Breast epithelium (tissue), 4 donors: Measurements from ENCODE around the gene NOTCH3. TPM values are rescaled to one million over a fixed set of nuclear protein-coding genes. Genes with fewer than 3 reads are reported as not detected.

Experiments used
- DNase-seq, 2 donors: peaks; one replicate each; pipeline ENCODE4 v3.0.0-alpha.2; 2019; ENCODE audit warnings: low spot score in 2 of 2
- H3K27ac ChIP-seq, 2 donors: fragments of 200-600 bp; sonication (generic) in 1 of 2; one replicate each; pipeline ENCODE4 v1.5.1; 2016 to 2019; ENCODE audit warnings: mild to moderate bottlenecking in 1 of 2
- H3K27me3 ChIP-seq, 2 donors: fragments of 200-600 bp; sonication (generic) in 1 of 2; one replicate each; pipeline versions ENCODE4 v1.5.1 to v1.6.0; 2017 to 2019; ENCODE audit warnings: control low read depth in 1 of 2, mild to moderate bottlenecking in 1 of 2
- H3K36me3 ChIP-seq: fragments of 200-600 bp; one replicate; pipeline ENCODE4 v1.5.1; 2019
- H3K4me1 ChIP-seq, 2 donors: fragments of 200-600 bp; sonication (generic); one replicate each; pipeline ENCODE4 v1.5.1; 2016 to 2019; ENCODE audit warnings: control low read depth in 1 of 2
- H3K4me3 ChIP-seq, 3 donors: fragments of 200-600 bp; sonication (generic); 1 replicate in 2 of 3; 2 replicates in 1 of 3; pipeline ENCODE4 v1.5.1; 2016 to 2019; ENCODE audit warnings: mild to moderate bottlenecking in 3 of 3, moderate library complexity in 2 of 3
- H3K9me3 ChIP-seq, 2 donors: fragments of 200-600 bp; sonication (generic) in 1 of 2; one replicate each; pipeline ENCODE4 v1.5.1; 2016 to 2019; ENCODE audit warnings: control low read depth in 1 of 2
- POLR2A ChIP-seq: fragments of 450-650 bp; IDR thresholded peaks from one replicate; pipeline ENCODE4 v1.6.1; 2016; ENCODE audit warnings: antibody characterized with exemption, mild to moderate bottlenecking, moderate library complexity
- POLR2AphosphoS5 ChIP-seq, 3 donors: sonication (generic); formaldehyde crosslinking; IDR thresholded peaks; one replicate each; pipeline ENCODE4 v1.6.1; 2017; ENCODE audit warnings: antibody characterized with exemption in 3 of 3
- intact Hi-C: fragments of 100-400 bp; cut with DNase I; formaldehyde crosslinking; loops from one replicate; pipeline ENCODE4 v1.15.1; 2023; ENCODE audit warnings: low total_unique reads
- total RNA-seq, 3 donors: library from RNA; depleted of rRNA; stranded (reverse); fragments of >200 nt; gene quantifications; one replicate each; pipeline ENCODE4 v1.1.0, GENCODE V29; 2016
- TF ChIP-seq, protein P1 (sequence below), 3 donors: fragments of 450-650 bp; IDR thresholded peaks; one replicate each; pipeline ENCODE4 v1.5.1; 2016 to 2017; ENCODE audit warnings: antibody characterized with exemption in 3 of 3, mild to moderate bottlenecking in 3 of 3, moderate library complexity in 3 of 3

The NOTCH3 gene
- total RNA-seq, 3 donors from 2014 or later, result 22.0 to 36.4 (median 22.7) TPM

- peaks cover 12 to 19% of the 10 kb centered on the region in 2 donors for H3K9me3 ChIP-seq
- TF ChIP-seq, protein P1, sequence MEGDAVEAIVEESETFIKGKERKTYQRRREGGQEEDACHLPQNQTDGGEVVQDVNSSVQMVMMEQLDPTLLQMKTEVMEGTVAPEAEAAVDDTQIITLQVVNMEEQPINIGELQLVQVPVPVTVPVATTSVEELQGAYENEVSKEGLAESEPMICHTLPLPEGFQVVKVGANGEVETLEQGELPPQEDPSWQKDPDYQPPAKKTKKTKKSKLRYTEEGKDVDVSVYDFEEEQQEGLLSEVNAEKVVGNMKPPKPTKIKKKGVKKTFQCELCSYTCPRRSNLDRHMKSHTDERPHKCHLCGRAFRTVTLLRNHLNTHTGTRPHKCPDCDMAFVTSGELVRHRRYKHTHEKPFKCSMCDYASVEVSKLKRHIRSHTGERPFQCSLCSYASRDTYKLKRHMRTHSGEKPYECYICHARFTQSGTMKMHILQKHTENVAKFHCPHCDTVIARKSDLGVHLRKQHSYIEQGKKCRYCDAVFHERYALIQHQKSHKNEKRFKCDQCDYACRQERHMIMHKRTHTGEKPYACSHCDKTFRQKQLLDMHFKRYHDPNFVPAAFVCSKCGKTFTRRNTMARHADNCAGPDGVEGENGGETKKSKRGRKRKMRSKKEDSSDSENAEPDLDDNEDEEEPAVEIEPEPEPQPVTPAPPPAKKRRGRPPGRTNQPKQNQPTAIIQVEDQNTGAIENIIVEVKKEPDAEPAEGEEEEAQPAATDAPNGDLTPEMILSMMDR (IDR thresholded peaks at IDR 0.05), result no peak
- no peak for TF ChIP-seq POLR2AphosphoS5 (IDR thresholded peaks at IDR 0.05)
- no peak for TF ChIP-seq POLR2A
- no peak for DNase-seq
- H3K36me3 ChIP-seq, result peaks cover 6% of the 10 kb centered on the region
- intact Hi-C loops, result no loop called here
- no peak overlapping the region for H3K4me3 ChIP-seq
- no peak overlapping the region for H3K27ac ChIP-seq
- H3K4me1 ChIP-seq, result no peaks in the 10 kb centered on the region
- no peaks in the 10 kb centered on the region for H3K27me3 ChIP-seq
Measured at GRCh38 chr19:15166700-15167099, 34.1 kb downstream of the NOTCH3 start.

GRCh38 chr19:15161028-15161984, 39.5 kb downstream of the NOTCH3 start:
- Histone ChIP-seq H3K36me3 (peaks cover 6% of the 10 kb centered on the region), H3K4me3 (no peak overlapping the region), H3K27me3 (no peaks in the 10 kb centered on the region), H3K27ac (no peak overlapping the region), H3K9me3 (peaks cover 18 to 26% of the 10 kb centered on the region in 2 donors), H3K4me1 (no peaks in the 10 kb centered on the region)
- DNase-seq, result no peak
- intact Hi-C loops, result no loop called here
- TF ChIP-seq POLR2A, result no peak
- TF ChIP-seq, protein P1 (IDR thresholded peaks at IDR 0.05), result no peak
- no peak for TF ChIP-seq POLR2AphosphoS5 (IDR thresholded peaks at IDR 0.05)

DNA sequence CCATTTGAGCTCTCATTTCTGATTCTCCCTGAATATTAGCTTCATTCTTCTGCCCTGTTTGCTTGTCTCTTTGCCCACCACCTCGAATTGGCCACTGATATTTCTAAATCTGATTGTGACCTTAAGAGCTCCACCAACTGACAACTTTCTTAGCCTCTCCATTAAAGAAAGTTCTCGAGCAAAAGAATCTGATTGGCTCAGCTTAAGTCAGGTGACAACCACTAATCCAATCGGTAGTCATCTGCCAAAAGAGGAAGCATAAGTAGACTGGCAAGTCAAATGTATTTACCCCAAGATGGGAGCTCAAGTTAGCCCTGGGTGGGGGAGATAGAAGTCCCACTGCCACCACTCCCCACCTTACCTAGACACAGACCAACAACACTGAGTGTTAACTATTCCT, 41.5 kb downstream of the NOTCH3 start:
- H3K27ac ChIP-seq, result no peak overlapping the region
- H3K36me3 ChIP-seq, result no peaks in the 10 kb centered on the region
- no peak for DNase-seq
- intact Hi-C loops, result no loop called here
- peaks cover 6 to 11% of the 10 kb centered on the region in 2 donors for H3K9me3 ChIP-seq
- no peaks in the 10 kb centered on the region for H3K27me3 ChIP-seq
- no peaks in the 10 kb centered on the region for H3K4me1 ChIP-seq
- no peak overlapping the region for H3K4me3 ChIP-seq
- TF ChIP-seq POLR2AphosphoS5 (IDR thresholded peaks at IDR 0.05) (no peak), POLR2A (no peak)
- TF ChIP-seq, protein P1 (IDR thresholded peaks at IDR 0.05), result no peak

- H3K27ac ChIP-seq, result no peak overlapping the region
- H3K4me1 ChIP-seq, result no peaks in the 10 kb centered on the region
- H3K4me3 ChIP-seq, result no peak overlapping the region
- TF ChIP-seq POLR2AphosphoS5 (IDR thresholded peaks at IDR 0.05) (no peak), POLR2A (no peak)
- TF ChIP-seq, protein P1 (IDR thresholded peaks at IDR 0.05), result no peak
- DNase-seq, result no peak
- H3K27me3 ChIP-seq, result no peaks in the 10 kb centered on the region
- no peaks in the 10 kb centered on the region for H3K36me3 ChIP-seq
- intact Hi-C loops, result no loop called here
- H3K9me3 ChIP-seq, result peaks cover 6 to 11% of the 10 kb centered on the region in 2 donors
Measured at GRCh38 chr19:15156391-15156790, 44.4 kb downstream of the NOTCH3 start.

DNA sequence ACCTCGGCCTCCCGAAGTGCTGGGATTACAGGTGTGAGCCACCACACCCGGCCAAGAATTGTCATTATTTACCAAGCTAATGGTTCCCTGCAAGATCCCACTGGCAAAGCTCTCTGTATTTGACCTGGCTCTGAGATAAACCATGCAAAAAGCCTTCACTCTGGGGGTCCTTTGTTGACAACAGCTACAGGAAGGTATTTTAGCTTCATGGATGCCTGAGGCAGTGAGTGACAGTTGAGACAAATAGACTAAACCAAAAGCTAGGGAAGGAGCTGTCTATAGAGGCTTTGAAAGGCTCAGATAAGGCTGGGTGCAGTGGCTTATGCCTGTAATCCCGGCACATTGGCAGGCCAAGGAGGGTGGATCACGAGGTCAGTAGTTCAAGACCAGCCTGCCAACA, 45.5 kb downstream of the NOTCH3 start:
- no peaks in the 10 kb centered on the region for H3K36me3 ChIP-seq
- DNase-seq, result no peak
- H3K9me3 ChIP-seq, result peaks cover 6 to 11% of the 10 kb centered on the region in 2 donors
- H3K4me1 ChIP-seq, result no peaks in the 10 kb centered on the region
- intact Hi-C loops, result no loop called here
- no peaks in the 10 kb centered on the region for H3K27me3 ChIP-seq
- no peak overlapping the region for H3K4me3 ChIP-seq
- TF ChIP-seq POLR2A, result no peak
- no peak for TF ChIP-seq POLR2AphosphoS5 (IDR thresholded peaks at IDR 0.05)
- TF ChIP-seq, protein P1 (IDR thresholded peaks at IDR 0.05), result no peak
- H3K27ac ChIP-seq, result no peak overlapping the region
